HepG2 (cell line): ENCODE measurements around the gene ILKAP. TPM values are rescaled to one million over a fixed set of nuclear protein-coding genes. Genes with fewer than 3 reads are reported as not detected.

Source experiments
- AHDC1 ChIP-seq: sonication (generic); formaldehyde crosslinking; IDR thresholded peaks from 2 replicates; pipeline ENCODE4 v1.5.1; 2020; ENCODE audit warnings: mild to moderate bottlenecking, missing genetic modification reagents, borderline replicate concordance
- ATRX ChIP-seq: sonication (generic); formaldehyde crosslinking; IDR thresholded peaks from 2 replicates; pipeline ENCODE4 v1.4.0; 2020; ENCODE audit warnings: missing genetic modification reagents, borderline replicate concordance
- ELK4 ChIP-seq: sonication (generic); formaldehyde crosslinking; IDR thresholded peaks from 2 replicates; pipeline ENCODE4 v1.9.0; 2021; ENCODE audit warnings: missing genetic modification reagents, borderline replicate concordance
- GATAD2A ChIP-seq: IDR thresholded peaks from 2 replicates; pipeline ENCODE4 v1.6.1; 2016
- ISL2 ChIP-seq: sonication (generic); formaldehyde crosslinking; IDR thresholded peaks from 2 replicates; pipeline ENCODE4 v1.5.0; 2020; ENCODE audit warnings: missing genetic modification reagents
- KLF16 ChIP-seq, 2 experiments: sonication (generic) in 1 of 2; formaldehyde crosslinking in 1 of 2; IDR thresholded peaks; 2 replicates each; pipeline versions ENCODE4 v1.6.1 to v1.8.0; 2016 to 2023; ENCODE audit warnings: missing genetic modification reagents in 2 of 2, missing compliant biosample characterization in 1 of 2
- MAX ChIP-seq: IDR thresholded peaks from 2 replicates; pipeline ENCODE4 v1.6.1; 2012; ENCODE audit warnings: inconsistent platforms
- MEIS2 ChIP-seq: sonication (generic); formaldehyde crosslinking; IDR thresholded peaks from 2 replicates; pipeline ENCODE4 v1.9.0; 2021; ENCODE audit warnings: mild to moderate bottlenecking, missing genetic modification reagents
- MLX ChIP-seq: IDR thresholded peaks from 2 replicates; pipeline ENCODE4 v1.6.1; 2016
- NFIB ChIP-seq: sonication (generic); formaldehyde crosslinking; IDR thresholded peaks from 2 replicates; pipeline ENCODE4 v1.9.0; 2021; ENCODE audit warnings: missing genetic modification reagents, mild to moderate bottlenecking, borderline replicate concordance
- NONO ChIP-seq, 2 experiments: fragments of 450-650 bp in 1 of 2; sonication (generic) in 1 of 2; formaldehyde crosslinking in 1 of 2; IDR thresholded peaks in 1 of 2; conservative IDR thresholded peaks in 1 of 2; 2 replicates each; pipeline versions ENCODE4 v1.6.1 to v1.8.0; 2017 to 2022; ENCODE audit warnings: mild to moderate bottlenecking in 1 of 2, missing genetic modification reagents in 1 of 2, moderate library complexity in 1 of 2
- PHF20 ChIP-seq: sonication (generic); formaldehyde crosslinking; IDR thresholded peaks from 2 replicates; pipeline ENCODE4 v1.5.0; 2020; ENCODE audit warnings: mild to moderate bottlenecking, missing genetic modification reagents
- SMARCC2 ChIP-seq: fragments of 450-650 bp; IDR thresholded peaks from 2 replicates; pipeline ENCODE4 v1.6.1; 2017; ENCODE audit warnings: antibody characterized with exemption, mild to moderate bottlenecking
- TFAP4 ChIP-seq: sonication (generic); IDR thresholded peaks from 2 replicates; pipeline ENCODE4 v1.6.1; 2016; ENCODE audit warnings: low read depth, borderline replicate concordance
- ZNF124 ChIP-seq: sonication (generic); formaldehyde crosslinking; IDR thresholded peaks from 2 replicates; pipeline ENCODE4 v1.4.0; 2020; ENCODE audit warnings: missing genetic modification reagents
- ZNF274 ChIP-seq: sonication (generic); formaldehyde crosslinking; IDR thresholded peaks from 2 replicates; pipeline ENCODE4 v1.5.1; 2020; ENCODE audit warnings: mild to moderate bottlenecking, missing genetic modification reagents
- ZNF691 ChIP-seq: sonication (generic); formaldehyde crosslinking; IDR thresholded peaks from 2 replicates; pipeline ENCODE4 v1.4.0; 2020; ENCODE audit warnings: missing genetic modification reagents, low read depth, mild to moderate bottlenecking, borderline replicate concordance
- ZNF713 ChIP-seq: sonication (generic); formaldehyde crosslinking; IDR thresholded peaks from 2 replicates; pipeline ENCODE4 v1.4.0; 2020; ENCODE audit warnings: mild to moderate bottlenecking, missing genetic modification reagents
- ZSCAN20 ChIP-seq: sonication (generic); formaldehyde crosslinking; IDR thresholded peaks from 2 replicates; pipeline ENCODE4 v1.4.0; 2020; ENCODE audit warnings: missing genetic modification reagents, mild to moderate bottlenecking, borderline replicate concordance
- polyA plus RNA-seq, 8 experiments: library from polyadenylated mRNA; depleted of rRNA in 3 of 8; stranded (reverse) in 7 of 8; unstranded in 1 of 8; fragments of >200 nt; fragmentation: Illumina TruSeq in 4 of 8; extraction: Trizol in 4 of 8; gene quantifications; 2 replicates each; pipeline versions ENCODE4 v1.2.1 to v1.2.3, GENCODE V29; 2011 to 2016; ENCODE audit warnings: low read depth in 4 of 8, missing spikeins in 1 of 8, mixed read lengths in 1 of 8; ENCODE audit not compliant: insufficient read depth in 1 of 8
- total RNA-seq, 5 experiments: library from RNA; depleted of rRNA; stranded (reverse); fragments of >200 nt; fragmentation: Illumina TruSeq; extraction: Trizol; gene quantifications; 2 replicates each; pipeline ENCODE4 v1.2.3, GENCODE V29; 2016; ENCODE audit warnings: low read depth in 1 of 5

Gene ILKAP
- total and polyA plus RNA-seq, 2 of the 13 experiments (the other 11 are each of a cell fraction or from before 2014, with no cell fraction given): 29.6 to 33.1 TPM

- no peak for TF ChIP-seq NONO (IDR thresholded peaks at IDR 0.05)
- TF ChIP-seq NONO (CRISPR knock-in tag; conservative IDR thresholded peaks at IDR 0.05): 0 out of 2 replicates have a peak, but pooled peaks have one; percentile 33
- TF ChIP-seq ZSCAN20 (CRISPR knock-in tag): peak; percentile 60; the same call in 1 of the 2 replicates
- TF ChIP-seq ISL2 (CRISPR knock-in tag): no peak
- no peak for TF ChIP-seq NFIB (CRISPR knock-in tag)
- no peak; the same call in 1 of the 2 replicates for TF ChIP-seq MLX (CRISPR knock-in tag)
- peak in 1 of 2 experiments; percentile 78; a peak in 2 of 4 replicates for TF ChIP-seq KLF16 (CRISPR knock-in tag; IDR thresholded peaks at IDR 0.05)
- TF ChIP-seq MEIS2 (CRISPR knock-in tag): peak; percentile 48
- no peak for TF ChIP-seq ELK4 (CRISPR knock-in tag)
- no peak for TF ChIP-seq SMARCC2
- TF ChIP-seq TFAP4: no peak
- no peak for TF ChIP-seq GATAD2A (CRISPR knock-in tag)
- no peak for TF ChIP-seq ZNF691 (CRISPR knock-in tag)
- TF ChIP-seq AHDC1: no peak
- TF ChIP-seq ZNF713 (CRISPR knock-in tag): no peak
- peak; percentile 63; the same call in 1 of the 2 replicates for TF ChIP-seq ZNF124 (CRISPR knock-in tag)
- peak; percentile 75; the same call in 1 of the 2 replicates for TF ChIP-seq PHF20 (CRISPR knock-in tag)
- peak; percentile 87 for TF ChIP-seq MAX
- no peak for TF ChIP-seq ATRX
- peak; percentile 80; the same call in 1 of the 2 replicates for TF ChIP-seq ZNF274 (CRISPR knock-in tag)
These were observed at the start of gene ILKAP (continued) for GRCh38 chr2:238203094-238203972.
